Left lung (tissue), 10 donors: ENCODE measurements around the gene NCBP2L. TPM values are rescaled to one million over a fixed set of nuclear protein-coding genes. Genes with fewer than 3 reads are reported as not detected.
"Not testable (repeated sequence)": the region's sequence is repeated elsewhere in the genome, so short reads cannot be mapped to it uniquely, and the experiment has no call there.

Experiments used
- ATAC-seq: fragments of 200-7000 bp; cut with Tn5 transposase; one replicate; pipeline ENCODE4 v1.9.1; 2020; ENCODE audit warnings: moderate library complexity
- DNase-seq, 4 donors: peaks; one replicate each; pipeline ENCODE4 v3.0.0-alpha.2; 2013 to 2020
- H3K27ac ChIP-seq, 2 donors: fragments of 200-600 bp; sonication (generic) in 1 of 2; one replicate each; pipeline versions ENCODE4 v1.5.0 to v1.8.0; 2020 to 2021
- H3K27me3 ChIP-seq, 2 donors: fragments of 200-600 bp; sonication (generic) in 1 of 2; one replicate each; pipeline versions ENCODE4 v1.5.0 to v1.8.0; 2020 to 2021
- H3K36me3 ChIP-seq, 2 donors: fragments of 200-600 bp; sonication (generic) in 1 of 2; one replicate each; pipeline versions ENCODE4 v1.5.0 to v1.8.0; 2020 to 2021
- H3K4me1 ChIP-seq, 2 donors: fragments of 200-600 bp; one replicate each; pipeline ENCODE4 v1.8.0; 2021
- H3K4me3 ChIP-seq, 2 donors: fragments of 200-600 bp; sonication (generic) in 1 of 2; one replicate each; pipeline versions ENCODE4 v1.5.0 to v1.8.0; 2020 to 2021; ENCODE audit warnings: mild to moderate bottlenecking in 1 of 2
- H3K9me3 ChIP-seq, 2 donors: fragments of 200-600 bp; sonication (generic) in 1 of 2; one replicate each; pipeline versions ENCODE4 v1.5.0 to v1.8.0; 2020 to 2021
- CTCF ChIP-seq, 2 donors: fragments of 200-600 bp; sonication (generic) in 1 of 2; IDR thresholded peaks; one replicate each; pipeline versions ENCODE4 v1.5.0 to v1.8.0; 2021; ENCODE audit warnings: antibody characterized with exemption in 2 of 2
- intact Hi-C, 2 donors: fragments of 100-400 bp; cut with DNase I; formaldehyde crosslinking; loops; one replicate each; pipeline versions ENCODE4 v1.11.2 to v1.14.2; 2022
- polyA plus RNA-seq, 6 donors: library from polyadenylated mRNA; unstranded; fragments of 120-200 nt; gene quantifications; one replicate each; pipeline ENCODE4 v1.2.1, GENCODE V29; 2013; ENCODE audit not compliant: insufficient read length in 6 of 6
- total RNA-seq, 2 donors: library from RNA; stranded (reverse); fragmentation: NEBNext Ultra II Directional; extraction: Animal tissue kit (Norgen Biotek cat#: 25700); gene quantifications; one replicate each; pipeline ENCODE4 v1.2.1, GENCODE V29; 2021
- donor health status: DM: no; HTN: yes; CAD: no.
- donor health status: DM: no; HTN: no; CAD: no.

Gene NCBP2L
- total and polyA plus RNA-seq, 8 donors = 0.14 to 0.38 (median 0.20) TPM; not detected in 3

- Histone ChIP-seq H3K9me3 (no peaks in the 10 kb centered on the region), H3K36me3 (no peaks in the 10 kb centered on the region), H3K27me3 (peaks cover 0 to 10% of the 10 kb centered on the region in 2 donors), H3K4me1 (no peaks in the 10 kb centered on the region), H3K27ac (no peak overlapping the region), H3K4me3 (no peak overlapping the region)
- DNase-seq (no peak), ATAC-seq (no peak)
- intact Hi-C loops = no loop called here
- TF ChIP-seq CTCF (IDR thresholded peaks at IDR 0.05) = no peak
Observed at GRCh38 chrX:107787827-107788226, 10.3 kb downstream of the NCBP2L start.

GRCh38 chrX:107804427-107804826 lies 26.9 kb downstream of the NCBP2L start:
- Histone ChIP-seq H3K4me1 (no peaks in the 10 kb centered on the region), H3K27me3 (no peaks in the 10 kb centered on the region), H3K4me3 (no peak overlapping the region), H3K27ac (no peak overlapping the region), H3K9me3 (no peaks in the 10 kb centered on the region), H3K36me3 (no peaks in the 10 kb centered on the region)
- DNase-seq = no peak
- TF ChIP-seq CTCF (IDR thresholded peaks at IDR 0.05) = no peak
- intact Hi-C loops = no loop called here
- no peak for ATAC-seq

- intact Hi-C loops = no loop called here
- no peak for ATAC-seq
Observed at GRCh38 chrX:107805179-107805578, 27.6 kb downstream of the NCBP2L start.

GRCh38 chrX:107810053-107810452 lies 32.5 kb downstream of the NCBP2L start:
- H3K27me3 ChIP-seq, H3K9me3 ChIP-seq, H3K4me3 ChIP-seq, H3K36me3 ChIP-seq, H3K4me1 ChIP-seq, intact Hi-C loops, ATAC-seq, DNase-seq, H3K27ac ChIP-seq: not testable (repeated sequence)

More at GRCh38 chrX:107805179-107805578, 27.6 kb downstream of the NCBP2L start:
- Histone ChIP-seq H3K36me3 (no peaks in the 10 kb centered on the region), H3K27me3 (no peaks in the 10 kb centered on the region), H3K4me1 (no peaks in the 10 kb centered on the region), H3K4me3 (no peak overlapping the region), H3K27ac (no peak overlapping the region), H3K9me3 (no peaks in the 10 kb centered on the region)
- no peak for DNase-seq
- no peak for TF ChIP-seq CTCF (IDR thresholded peaks at IDR 0.05)

- no peak overlapping the region for H3K27ac ChIP-seq
- ATAC-seq = no peak
- intact Hi-C loops = no loop called here
Observed at GRCh38 chrX:107818900-107819521, 41.5 kb downstream of the NCBP2L start.

More at GRCh38 chrX:107818900-107819521, 41.5 kb downstream of the NCBP2L start:
- H3K36me3 ChIP-seq = no peaks in the 10 kb centered on the region
- no peaks in the 10 kb centered on the region for H3K4me1 ChIP-seq
- peaks cover 0 to 8% of the 10 kb centered on the region in 2 donors for H3K9me3 ChIP-seq
- TF ChIP-seq CTCF (IDR thresholded peaks at IDR 0.05) = no peak
- DNase-seq = no peak
- H3K4me3 ChIP-seq = no peak overlapping the region
- no peaks in the 10 kb centered on the region for H3K27me3 ChIP-seq
